H9 (cell line): ENCODE measurements around the gene PPP2R2B. TPM values are rescaled to one million over a fixed set of nuclear protein-coding genes. Genes with fewer than 3 reads are reported as not detected.

Source experiments
- DNase-seq: peaks from one replicate; pipeline ENCODE4 v3.0.0-alpha.2; 2017
- H2AFZ ChIP-seq: one replicate; pipeline ENCODE4 v1.6.1; 2013; ENCODE audit warnings: mild to moderate bottlenecking, low read length, control low read depth, moderate library complexity
- H2AK5ac ChIP-seq: 2 replicates; pipeline ENCODE4 v1.6.1; 2013; ENCODE audit warnings: low read length, control low read depth, mixed read lengths; ENCODE audit not compliant: insufficient read length
- H2BK120ac ChIP-seq: one replicate; pipeline ENCODE4 v1.6.1; 2013; ENCODE audit warnings: low read depth, mild to moderate bottlenecking, low read length, control low read depth, inconsistent platforms; ENCODE audit not compliant: poor library complexity, severe bottlenecking
- H2BK12ac ChIP-seq: 2 replicates; pipeline ENCODE4 v1.6.1; 2013; ENCODE audit warnings: low read length, control low read depth, mixed read lengths, low read depth; ENCODE audit not compliant: insufficient read length
- H2BK15ac ChIP-seq: 2 replicates; pipeline ENCODE4 v1.6.1; 2013; ENCODE audit warnings: low read depth, low read length, control low read depth
- H2BK20ac ChIP-seq: one replicate; pipeline ENCODE4 v1.6.1; 2013; ENCODE audit warnings: low read depth, mild to moderate bottlenecking, low read length, control low read depth, inconsistent platforms; ENCODE audit not compliant: poor library complexity, severe bottlenecking
- H2BK5ac ChIP-seq: 2 replicates; pipeline ENCODE4 v1.6.1; 2013; ENCODE audit warnings: low read length, control low read depth, mixed read lengths; ENCODE audit not compliant: insufficient read length
- H3K14ac ChIP-seq: 2 replicates; pipeline ENCODE4 v1.6.1; 2013; ENCODE audit warnings: low read length, control low read depth; ENCODE audit not compliant: insufficient read depth
- H3K18ac ChIP-seq: 2 replicates; pipeline ENCODE4 v1.6.1; 2013; ENCODE audit warnings: low read depth, mild to moderate bottlenecking, mixed read lengths, low read length, control low read depth; ENCODE audit not compliant: insufficient read length
- H3K23ac ChIP-seq: 2 replicates; pipeline ENCODE4 v1.6.1; 2013; ENCODE audit warnings: low read length, control low read depth, mixed read lengths, low read depth; ENCODE audit not compliant: insufficient read length
- H3K23me2 ChIP-seq: 2 replicates; pipeline ENCODE4 v1.6.1; 2013; ENCODE audit warnings: low read depth, mild to moderate bottlenecking, mixed read lengths, low read length, control low read depth; ENCODE audit not compliant: insufficient read length, poor library complexity, severe bottlenecking
- H3K27ac ChIP-seq: 2 replicates; pipeline ENCODE4 v1.5.1; 2013; ENCODE audit warnings: low read length, control low read depth, mixed read lengths, low read depth; ENCODE audit not compliant: insufficient read length
- H3K27me3 ChIP-seq: 2 replicates; pipeline ENCODE4 v1.6.1; 2013; ENCODE audit warnings: low read length, control low read depth, inconsistent platforms; ENCODE audit not compliant: insufficient read depth
- H3K4ac ChIP-seq: 2 replicates; pipeline ENCODE4 v1.6.1; 2013; ENCODE audit warnings: low read depth, mild to moderate bottlenecking, control low read depth, inconsistent platforms, low read length, moderate library complexity
- H3K4me1 ChIP-seq: 2 replicates; pipeline ENCODE4 v1.6.1; 2013; ENCODE audit warnings: low read length, control low read depth, inconsistent platforms; ENCODE audit not compliant: insufficient read depth
- H3K4me2 ChIP-seq: 2 replicates; pipeline ENCODE4 v1.6.1; 2013; ENCODE audit warnings: low read length, control low read depth, mixed read lengths; ENCODE audit not compliant: insufficient read length, insufficient read depth
- H3K56ac ChIP-seq: 2 replicates; pipeline ENCODE4 v1.6.1; 2013; ENCODE audit warnings: low read depth, mild to moderate bottlenecking, mixed read lengths, low read length, control low read depth; ENCODE audit not compliant: insufficient read length
- H3K79me1 ChIP-seq: 2 replicates; pipeline ENCODE4 v1.6.1; 2013; ENCODE audit warnings: low read depth, mild to moderate bottlenecking, moderate library complexity, low read length, control low read depth, inconsistent platforms; ENCODE audit not compliant: insufficient read depth, poor library complexity, severe bottlenecking
- H3K79me2 ChIP-seq: 2 replicates; pipeline ENCODE4 v1.6.1; 2013; ENCODE audit warnings: low read length, control low read depth, inconsistent platforms; ENCODE audit not compliant: insufficient read depth
- H3K9ac ChIP-seq: 2 replicates; pipeline ENCODE4 v1.6.1; 2013; ENCODE audit warnings: low read length, control low read depth, mixed read lengths; ENCODE audit not compliant: insufficient read length; ENCODE audit errors: extremely low read depth
- H3K9me3 ChIP-seq: one replicate; pipeline ENCODE4 v1.6.1; 2013; ENCODE audit warnings: low read depth, low read length, inconsistent platforms; ENCODE audit not compliant: control insufficient read depth
- H3T11ph ChIP-seq: one replicate; pipeline ENCODE4 v1.6.1; 2013; ENCODE audit warnings: mild to moderate bottlenecking, low read length, control low read depth, inconsistent platforms
- H4K20me1 ChIP-seq: one replicate; pipeline ENCODE4 v1.6.1; 2013; ENCODE audit not compliant: control insufficient read depth, insufficient read length, insufficient read depth
- H4K5ac ChIP-seq: 2 replicates; pipeline ENCODE4 v1.6.1; 2013; ENCODE audit warnings: low read depth, mild to moderate bottlenecking, mixed read lengths, low read length, control low read depth; ENCODE audit not compliant: insufficient read length
- H4K8ac ChIP-seq: replicated peaks from 2 replicates; pipeline ENCODE4 v1.6.1; 2013; ENCODE audit warnings: low read length, control low read depth, mixed read lengths, low read depth; ENCODE audit not compliant: insufficient read length
- H4K91ac ChIP-seq: 2 replicates; pipeline ENCODE4 v1.6.1; 2013; ENCODE audit warnings: low read depth, mild to moderate bottlenecking, moderate library complexity, mixed read lengths, low read length, control low read depth; ENCODE audit not compliant: insufficient read length
- H3K27ac Mint-ChIP-seq, 3 experiments: 2 replicates in 2 of 3; 3 replicates in 1 of 3; pipeline ENCODE4 v1.8.0; 2020 to 2021; ENCODE audit warnings: mixed read lengths in 3 of 3, mild to moderate bottlenecking in 1 of 3, moderate library complexity in 1 of 3
- H3K27me3 Mint-ChIP-seq: 2 replicates; pipeline ENCODE4 v1.8.0; 2021; ENCODE audit warnings: low read depth, mild to moderate bottlenecking, moderate library complexity, mixed read lengths
- H3K36me3 Mint-ChIP-seq, 3 experiments: 2 replicates in 2 of 3; 3 replicates in 1 of 3; pipeline ENCODE4 v1.8.0; 2020 to 2021; ENCODE audit warnings: low read depth in 3 of 3, mixed read lengths in 3 of 3; ENCODE audit not compliant: insufficient read depth in 1 of 3
- H3K4me1 Mint-ChIP-seq, 2 experiments: 2 replicates each; pipeline ENCODE4 v1.8.0; 2020; ENCODE audit warnings: mixed read lengths in 2 of 2
- H3K4me3 Mint-ChIP-seq, 2 experiments: 2 replicates in 1 of 2; 3 replicates in 1 of 2; pipeline ENCODE4 v1.8.0; 2020 to 2021; ENCODE audit warnings: mild to moderate bottlenecking in 2 of 2, mixed read lengths in 2 of 2, moderate library complexity in 1 of 2
- H3K9me3 Mint-ChIP-seq, 2 experiments: 2 replicates in 1 of 2; 3 replicates in 1 of 2; pipeline ENCODE4 v1.8.0; 2020; ENCODE audit warnings: mild to moderate bottlenecking in 2 of 2, mixed read lengths in 2 of 2, moderate library complexity in 1 of 2
- WGBS: extraction: QIAGEN DNeasy Blood & Tissue Kit; methylation state at CpG from one replicate; pipeline ENCODE4 v1.1.7; 2013; ENCODE audit warnings: missing lambda C conversion rate, low lambda C conversion rate, mixed read lengths; ENCODE audit not compliant: insufficient read length; ENCODE audit errors: extremely low coverage; 5-methylcytosine and 5-hydroxymethylcytosine counted together
- total RNA-seq: library from RNA; stranded (reverse); gene quantifications from 2 replicates; pipeline ENCODE4 v1.2.1, GENCODE V29; 2021
- TF ChIP-seq, protein P1 (sequence below): fragments of 200-600 bp; sonication (generic); conservative IDR thresholded peaks from 3 replicates; pipeline ENCODE4 v1.8.0; 2021; ENCODE audit warnings: antibody characterized with exemption, mild to moderate bottlenecking

The PPP2R2B gene
- total RNA-seq, 1 experiment from 2014 or later, result 14.3 TPM

GRCh38 chr5:146584750-146585149, 293.8 kb downstream of the PPP2R2B start:
- no peak overlapping the region for H4K5ac ChIP-seq
- H3K27ac Mint-ChIP-seq, result no peak overlapping the region; a peak in 2 of 7 replicates
- H3K23ac ChIP-seq, result no peak overlapping the region
- H3K27me3 Mint-ChIP-seq, result peaks cover 2% of the 10 kb centered on the region
- H3K4ac ChIP-seq, result no peak overlapping the region
- H3K36me3 Mint-ChIP-seq, result no peaks in the 10 kb centered on the region; a peak in 1 of 7 replicates
- WGBS, result no CpG with 5 or more reads among the region's 2 CpGs
- no peaks in the 10 kb centered on the region for H3K4me1 Mint-ChIP-seq
- no peak overlapping the region for H2AFZ ChIP-seq
- H3K23me2 ChIP-seq, result no peaks in the 10 kb centered on the region
- H2BK20ac ChIP-seq, result no peak overlapping the region
- no peak overlapping the region for H2BK5ac ChIP-seq
- H3K9me3 ChIP-seq, result no peaks in the 10 kb centered on the region
- no peak overlapping the region for H2BK120ac ChIP-seq
- no peaks in the 10 kb centered on the region for H3K9me3 Mint-ChIP-seq
- H4K20me1 ChIP-seq, result no peaks in the 10 kb centered on the region
- H4K8ac ChIP-seq, result no peak overlapping the region
- no peak overlapping the region for H3K56ac ChIP-seq
- no peak overlapping the region for H2BK12ac ChIP-seq
- H2AK5ac ChIP-seq, result no peak overlapping the region
- H3K27ac ChIP-seq, result no peak overlapping the region
- H3K4me3 Mint-ChIP-seq, result no peak overlapping the region
- no peak overlapping the region for H3T11ph ChIP-seq
- H3K27me3 ChIP-seq, result no peaks in the 10 kb centered on the region
- no peak overlapping the region for H4K91ac ChIP-seq
- H3K14ac ChIP-seq, result no peak overlapping the region
- no peaks in the 10 kb centered on the region for H3K79me2 ChIP-seq
- no peak overlapping the region for H3K18ac ChIP-seq
- no peaks in the 10 kb centered on the region for H3K4me1 ChIP-seq
- no peaks in the 10 kb centered on the region for H3K79me1 ChIP-seq
- no peak overlapping the region for H3K9ac ChIP-seq
- TF ChIP-seq, protein P1, sequence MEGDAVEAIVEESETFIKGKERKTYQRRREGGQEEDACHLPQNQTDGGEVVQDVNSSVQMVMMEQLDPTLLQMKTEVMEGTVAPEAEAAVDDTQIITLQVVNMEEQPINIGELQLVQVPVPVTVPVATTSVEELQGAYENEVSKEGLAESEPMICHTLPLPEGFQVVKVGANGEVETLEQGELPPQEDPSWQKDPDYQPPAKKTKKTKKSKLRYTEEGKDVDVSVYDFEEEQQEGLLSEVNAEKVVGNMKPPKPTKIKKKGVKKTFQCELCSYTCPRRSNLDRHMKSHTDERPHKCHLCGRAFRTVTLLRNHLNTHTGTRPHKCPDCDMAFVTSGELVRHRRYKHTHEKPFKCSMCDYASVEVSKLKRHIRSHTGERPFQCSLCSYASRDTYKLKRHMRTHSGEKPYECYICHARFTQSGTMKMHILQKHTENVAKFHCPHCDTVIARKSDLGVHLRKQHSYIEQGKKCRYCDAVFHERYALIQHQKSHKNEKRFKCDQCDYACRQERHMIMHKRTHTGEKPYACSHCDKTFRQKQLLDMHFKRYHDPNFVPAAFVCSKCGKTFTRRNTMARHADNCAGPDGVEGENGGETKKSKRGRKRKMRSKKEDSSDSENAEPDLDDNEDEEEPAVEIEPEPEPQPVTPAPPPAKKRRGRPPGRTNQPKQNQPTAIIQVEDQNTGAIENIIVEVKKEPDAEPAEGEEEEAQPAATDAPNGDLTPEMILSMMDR, result no peak
- no peak overlapping the region for H3K4me2 ChIP-seq
- no peak for DNase-seq
- no peak overlapping the region for H2BK15ac ChIP-seq
